ENCODE measurements around the gene MAP6.

The MAP6 gene

DNA sequence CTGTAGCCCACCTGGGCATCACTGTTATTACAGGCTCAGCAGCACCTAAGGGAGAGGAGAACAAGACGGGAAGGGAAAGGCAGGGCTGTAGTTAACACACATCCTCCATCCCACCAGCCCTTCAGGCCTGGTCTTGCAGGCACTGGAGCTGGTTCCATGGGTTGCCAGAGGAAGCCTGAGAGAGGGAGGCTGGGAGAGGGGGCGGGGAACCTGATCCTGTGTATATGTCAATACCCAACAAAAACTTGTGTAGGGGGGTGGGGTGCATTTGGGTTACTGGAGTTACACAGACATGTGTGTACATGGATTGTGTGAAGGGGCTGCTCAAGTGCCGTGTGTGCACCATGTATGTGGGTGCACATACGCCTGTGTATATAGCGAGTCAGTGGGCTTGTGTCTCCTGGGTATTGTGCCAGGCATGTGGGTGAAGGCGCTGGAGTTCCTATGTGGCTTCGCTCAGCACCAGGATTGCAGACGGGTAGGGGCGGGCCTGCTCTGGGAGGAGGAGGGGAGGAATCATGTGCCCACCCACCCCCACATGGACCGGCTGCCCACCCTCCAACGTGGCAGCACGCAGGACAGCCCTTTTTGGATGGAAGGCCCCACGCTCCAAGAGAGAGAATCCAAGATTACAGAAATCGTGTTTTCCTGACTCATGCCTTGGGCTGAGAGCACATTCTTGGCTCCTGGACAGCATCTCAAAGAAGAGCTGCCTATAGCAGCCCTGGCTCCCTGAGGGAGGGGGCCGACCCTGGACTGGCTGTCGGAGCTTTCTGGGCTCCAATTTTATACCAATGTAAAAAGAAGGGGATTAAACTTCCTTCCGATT is 111.0 kb downstream of the MAP6 start:
- H3K36me3 ChIP-seq (ENCODE audit: low read length): no peaks in the 10 kb centered on the region
- H3F3A ChIP-seq (ENCODE audit: insufficient read depth): no peaks in the 10 kb centered on the region
- no peaks in the 10 kb centered on the region for H4K20me1 ChIP-seq (ENCODE audit: low read depth, low read length)
- no peak overlapping the region for H3K9ac ChIP-seq (ENCODE audit: low read length)
- H3K27ac ChIP-seq (ENCODE audit: low read depth, low read length): no peak overlapping the region
- no peaks in the 10 kb centered on the region for H3K27me3 ChIP-seq (ENCODE audit: low read length)
- H2AFZ ChIP-seq (ENCODE audit: low read depth, low read length, severe bottlenecking): no peak overlapping the region
- H3K4me2 ChIP-seq (ENCODE audit: low read depth, low read length, poor library complexity, severe bottlenecking): no peak overlapping the region
- TF ChIP-seq, protein P1, sequence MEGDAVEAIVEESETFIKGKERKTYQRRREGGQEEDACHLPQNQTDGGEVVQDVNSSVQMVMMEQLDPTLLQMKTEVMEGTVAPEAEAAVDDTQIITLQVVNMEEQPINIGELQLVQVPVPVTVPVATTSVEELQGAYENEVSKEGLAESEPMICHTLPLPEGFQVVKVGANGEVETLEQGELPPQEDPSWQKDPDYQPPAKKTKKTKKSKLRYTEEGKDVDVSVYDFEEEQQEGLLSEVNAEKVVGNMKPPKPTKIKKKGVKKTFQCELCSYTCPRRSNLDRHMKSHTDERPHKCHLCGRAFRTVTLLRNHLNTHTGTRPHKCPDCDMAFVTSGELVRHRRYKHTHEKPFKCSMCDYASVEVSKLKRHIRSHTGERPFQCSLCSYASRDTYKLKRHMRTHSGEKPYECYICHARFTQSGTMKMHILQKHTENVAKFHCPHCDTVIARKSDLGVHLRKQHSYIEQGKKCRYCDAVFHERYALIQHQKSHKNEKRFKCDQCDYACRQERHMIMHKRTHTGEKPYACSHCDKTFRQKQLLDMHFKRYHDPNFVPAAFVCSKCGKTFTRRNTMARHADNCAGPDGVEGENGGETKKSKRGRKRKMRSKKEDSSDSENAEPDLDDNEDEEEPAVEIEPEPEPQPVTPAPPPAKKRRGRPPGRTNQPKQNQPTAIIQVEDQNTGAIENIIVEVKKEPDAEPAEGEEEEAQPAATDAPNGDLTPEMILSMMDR (IDR thresholded peaks at IDR 0.05; ENCODE audit: insufficient read depth, low read length, poor library complexity, severe bottlenecking): no peak
- TF ChIP-seq EZH2phosphoT487 (conservative IDR thresholded peaks at IDR 0.05; ENCODE audit: low read length): no peak
- H3K9me2 ChIP-seq (replicated peaks; ENCODE audit: insufficient read depth, low read length): no peaks in the 10 kb centered on the region
- H3K4me3 ChIP-seq (ENCODE audit: insufficient read depth, low read length, poor library complexity, severe bottlenecking): no peak overlapping the region
- H3K9me3 ChIP-seq (ENCODE audit: insufficient read depth, low read length): no peaks in the 10 kb centered on the region
- no peaks in the 10 kb centered on the region for H3K79me2 ChIP-seq (ENCODE audit: insufficient read depth, low read length)

DNA sequence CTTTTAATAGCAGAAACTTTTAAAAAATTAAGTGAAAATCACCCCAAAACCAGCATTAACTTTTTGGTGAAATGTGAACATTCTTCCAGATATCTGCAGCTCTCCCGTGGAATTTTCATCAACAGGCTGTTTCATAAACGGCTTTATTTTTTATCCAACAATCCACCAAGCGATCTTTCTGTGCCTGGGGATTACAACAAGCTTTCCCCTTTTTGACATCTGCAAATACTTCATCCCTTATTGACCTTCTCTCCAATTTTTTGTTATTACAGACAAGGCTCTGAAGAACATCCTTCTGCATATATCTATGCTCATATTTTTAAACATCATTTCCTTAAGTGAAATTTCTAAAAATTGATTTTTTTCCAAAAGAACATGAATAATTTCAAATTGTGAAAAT is 112.6 kb downstream of the MAP6 start:
- Histone ChIP-seq H3K9me2 (replicated peaks; ENCODE audit: insufficient read depth, low read length) (no peaks in the 10 kb centered on the region), H3K4me2 (ENCODE audit: low read depth, low read length, poor library complexity, severe bottlenecking) (no peak overlapping the region)

DNA sequence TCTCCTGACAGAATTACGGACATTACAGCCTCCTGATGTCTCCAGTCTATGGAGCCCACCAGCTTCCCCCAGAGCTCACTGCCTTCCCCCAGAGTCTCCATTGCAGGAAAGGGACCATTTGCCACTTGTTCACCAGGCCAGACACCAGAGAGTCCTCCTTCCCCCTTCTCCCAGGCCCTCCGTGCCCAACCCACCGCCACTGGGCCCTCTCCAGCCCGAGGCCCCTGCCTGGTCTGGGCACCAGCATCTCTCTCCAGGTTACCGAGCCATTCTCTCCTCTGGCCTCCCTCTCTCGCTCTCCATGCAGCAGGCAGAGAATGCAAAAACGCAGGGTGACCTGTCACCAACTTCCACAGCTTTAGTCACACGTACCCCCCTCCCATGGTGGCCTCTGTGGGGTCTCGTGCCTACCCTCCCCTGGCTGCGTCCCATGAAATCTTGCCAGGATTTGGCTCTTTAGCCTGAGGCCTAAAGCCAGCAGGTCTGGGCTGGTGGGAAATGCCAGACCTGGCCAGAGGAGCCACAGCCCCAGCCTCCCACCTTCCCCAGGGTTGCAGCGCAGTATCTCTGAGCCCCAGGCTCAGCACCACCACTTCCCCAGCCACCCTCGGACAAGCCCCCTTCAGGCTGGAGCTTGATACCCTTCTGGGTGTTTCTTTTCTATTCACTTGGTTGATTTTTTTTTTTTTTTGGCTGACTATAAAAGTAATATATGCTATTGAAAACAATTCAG is 113.6 kb downstream of the MAP6 start:
- no peaks in the 10 kb centered on the region for H3K36me3 ChIP-seq (ENCODE audit: low read length)

More for the DNA sequence above, 112.6 kb downstream of the MAP6 start:
- no peaks in the 10 kb centered on the region for H4K20me1 ChIP-seq (ENCODE audit: low read depth, low read length)
- H3K4me3 ChIP-seq (ENCODE audit: insufficient read depth, low read length, poor library complexity, severe bottlenecking): no peak overlapping the region
- no peak overlapping the region for H2AFZ ChIP-seq (ENCODE audit: low read depth, low read length, severe bottlenecking)
- H3K9me3 ChIP-seq (ENCODE audit: insufficient read depth, low read length): no peaks in the 10 kb centered on the region
- no peak overlapping the region for H3K27ac ChIP-seq (ENCODE audit: low read depth, low read length)
- no peaks in the 10 kb centered on the region for H3K27me3 ChIP-seq (ENCODE audit: low read length)
- H3K79me2 ChIP-seq (ENCODE audit: insufficient read depth, low read length): no peaks in the 10 kb centered on the region
- no peaks in the 10 kb centered on the region for H3F3A ChIP-seq (ENCODE audit: insufficient read depth)
- no peaks in the 10 kb centered on the region for H3K36me3 ChIP-seq (ENCODE audit: low read length)
- no peak overlapping the region for H3K9ac ChIP-seq (ENCODE audit: low read length)
- TF ChIP-seq, protein P1 (IDR thresholded peaks at IDR 0.05; ENCODE audit: insufficient read depth, low read length, poor library complexity, severe bottlenecking): no peak
- TF ChIP-seq EZH2phosphoT487 (conservative IDR thresholded peaks at IDR 0.05; ENCODE audit: low read length): no peak

More for the DNA sequence above, 113.6 kb downstream of the MAP6 start:
- no peak for TF ChIP-seq EZH2phosphoT487 (conservative IDR thresholded peaks at IDR 0.05; ENCODE audit: low read length)
- TF ChIP-seq, protein P1 (IDR thresholded peaks at IDR 0.05; ENCODE audit: insufficient read depth, low read length, poor library complexity, severe bottlenecking): no peak
- no peaks in the 10 kb centered on the region for H4K20me1 ChIP-seq (ENCODE audit: low read depth, low read length)
- H3K27me3 ChIP-seq (ENCODE audit: low read length): no peaks in the 10 kb centered on the region
- no peak overlapping the region for H3K4me2 ChIP-seq (ENCODE audit: low read depth, low read length, poor library complexity, severe bottlenecking)
- no peak overlapping the region for H3K4me3 ChIP-seq (ENCODE audit: insufficient read depth, low read length, poor library complexity, severe bottlenecking)
- no peak overlapping the region for H3K27ac ChIP-seq (ENCODE audit: low read depth, low read length)
- H3K9me3 ChIP-seq (ENCODE audit: insufficient read depth, low read length): no peaks in the 10 kb centered on the region
- no peak overlapping the region for H2AFZ ChIP-seq (ENCODE audit: low read depth, low read length, severe bottlenecking)
- no peak overlapping the region for H3K9ac ChIP-seq (ENCODE audit: low read length)
- H3F3A ChIP-seq (ENCODE audit: insufficient read depth): no peaks in the 10 kb centered on the region
- no peaks in the 10 kb centered on the region for H3K79me2 ChIP-seq (ENCODE audit: insufficient read depth, low read length)
- no peaks in the 10 kb centered on the region for H3K9me2 ChIP-seq (replicated peaks; ENCODE audit: insufficient read depth, low read length)

All from SU-DHL-6 (cell line).